Heart left ventricle (tissue), 13 donors: ENCODE measurements around the gene SERPINA5.

ENCODE experiments used
- POLR2A ChIP-seq, 2 donors: fragments of 450-650 bp; IDR thresholded peaks; one replicate each; pipeline ENCODE4 v1.6.1; 2017; ENCODE audit warnings: antibody characterized with exemption in 2 of 2, mild to moderate bottlenecking in 2 of 2, moderate library complexity in 2 of 2
- TF ChIP-seq, protein P1 (sequence below), 12 donors: fragments of 200-600 bp; sonication (generic) in 4 of 12; IDR thresholded peaks; one replicate each; pipeline versions ENCODE4 v1.5.0 to v1.8.0; 2018 to 2022; ENCODE audit warnings: antibody characterized with exemption in 12 of 12, mild to moderate bottlenecking in 5 of 12
- donor health status: ischemic (EF 13 %, LVEDD 7.1; RV severe dilation, severe dysfunction).
- donor health status: DM: no; HTN: yes; CAD: no.
- donor health status: DM: no; HTN: no; CAD: no.
- donor health status: ischemic (EF 25% LVEDD 6.9; RV normal size, moderate dysfunction).
- donor health status: ischemic (EF 25% LVEDD 5.7; RV mildly dilated, moderate dysfunction).
- donor health status: ischemic (EF 35%, LVEDD 5.7; RV mildly dilated, moderate dysfunction).
- donor health status: nonischemic (EF 11% LVEDD 7.7; RV severe dilation, severe dysfunction).
- donor health status: DM: yes; HTN: yes; CAD: no.
- donor health status: PGD.
- donor health status: ischemic (EF 29% LVEDD 5.4; RV normal size, mild dysfunction).
- donor health status: nonischemic (EF 23%, LVEDD 6.1; RV moderate dilation, normal function).

DNA sequence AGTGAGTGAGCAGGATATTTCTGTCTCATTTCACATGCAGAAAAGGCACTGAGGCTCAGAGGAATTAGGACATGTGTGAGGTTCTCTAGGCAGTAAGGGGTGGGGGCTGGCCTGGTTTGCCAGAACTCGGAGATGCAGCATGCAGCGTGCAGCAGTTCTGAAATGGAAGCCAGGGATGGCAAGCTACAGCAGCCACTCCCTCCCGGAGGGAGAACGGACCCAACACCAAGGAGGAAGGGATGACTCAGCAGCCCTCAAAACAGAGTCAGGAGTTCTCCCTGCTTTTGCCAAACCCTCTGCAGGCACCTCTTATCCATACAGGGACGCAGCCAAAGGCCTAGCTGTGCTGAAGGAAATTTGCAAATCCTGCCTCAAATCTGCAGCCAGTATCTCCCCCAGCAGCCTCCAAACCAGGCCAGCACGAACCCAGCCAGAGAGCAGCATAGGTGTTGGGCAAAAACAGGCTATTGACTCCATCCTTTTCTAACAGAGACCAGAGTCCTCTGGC, 20.7 kb downstream of the SERPINA5 start:
- TF ChIP-seq POLR2A (IDR thresholded peaks at IDR 0.05): no peak
- TF ChIP-seq, protein P1, sequence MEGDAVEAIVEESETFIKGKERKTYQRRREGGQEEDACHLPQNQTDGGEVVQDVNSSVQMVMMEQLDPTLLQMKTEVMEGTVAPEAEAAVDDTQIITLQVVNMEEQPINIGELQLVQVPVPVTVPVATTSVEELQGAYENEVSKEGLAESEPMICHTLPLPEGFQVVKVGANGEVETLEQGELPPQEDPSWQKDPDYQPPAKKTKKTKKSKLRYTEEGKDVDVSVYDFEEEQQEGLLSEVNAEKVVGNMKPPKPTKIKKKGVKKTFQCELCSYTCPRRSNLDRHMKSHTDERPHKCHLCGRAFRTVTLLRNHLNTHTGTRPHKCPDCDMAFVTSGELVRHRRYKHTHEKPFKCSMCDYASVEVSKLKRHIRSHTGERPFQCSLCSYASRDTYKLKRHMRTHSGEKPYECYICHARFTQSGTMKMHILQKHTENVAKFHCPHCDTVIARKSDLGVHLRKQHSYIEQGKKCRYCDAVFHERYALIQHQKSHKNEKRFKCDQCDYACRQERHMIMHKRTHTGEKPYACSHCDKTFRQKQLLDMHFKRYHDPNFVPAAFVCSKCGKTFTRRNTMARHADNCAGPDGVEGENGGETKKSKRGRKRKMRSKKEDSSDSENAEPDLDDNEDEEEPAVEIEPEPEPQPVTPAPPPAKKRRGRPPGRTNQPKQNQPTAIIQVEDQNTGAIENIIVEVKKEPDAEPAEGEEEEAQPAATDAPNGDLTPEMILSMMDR (IDR thresholded peaks at IDR 0.05): no peak
